Neural progenitor cell (in vitro differentiated cells): ENCODE measurements around the gene LDLRAD4. TPM values are rescaled to one million over a fixed set of nuclear protein-coding genes. Genes with fewer than 3 reads are reported as not detected.

ENCODE experiments used
- DNase-seq: peaks from one replicate; pipeline ENCODE4 v3.0.0-alpha.2; 2016; ENCODE audit warnings: low spot score
- H2AFZ ChIP-seq: fragments of 200-600 bp; sonication (generic); replicated peaks from 2 replicates; pipeline ENCODE4 v1.6.1; 2016; ENCODE audit warnings: antibody characterized with exemption
- H3F3A ChIP-seq: fragments of 200-600 bp; sonication (generic); 2 replicates; pipeline ENCODE4 v1.6.1; 2016; ENCODE audit warnings: antibody characterized with exemption, low read depth
- H3K27ac ChIP-seq: fragments of 200-600 bp; sonication (generic); 2 replicates; pipeline ENCODE4 v1.5.1; 2016; ENCODE audit warnings: mild to moderate bottlenecking
- H3K27me3 ChIP-seq: fragments of 200-600 bp; sonication (generic); 2 replicates; pipeline ENCODE4 v1.6.1; 2016; ENCODE audit warnings: mild to moderate bottlenecking, moderate library complexity
- H3K36me3 ChIP-seq: fragments of 200-600 bp; sonication (generic); 2 replicates; pipeline ENCODE4 v1.5.1; 2016
- H3K4me1 ChIP-seq: fragments of 200-600 bp; sonication (generic); 2 replicates; pipeline ENCODE4 v1.6.1; 2016; ENCODE audit warnings: mixed run types
- H3K4me2 ChIP-seq: fragments of 200-600 bp; sonication (generic); 2 replicates; pipeline ENCODE4 v1.6.1; 2016
- H3K4me3 ChIP-seq: fragments of 200-600 bp; sonication (generic); 2 replicates; pipeline ENCODE4 v1.5.1; 2016
- H3K79me2 ChIP-seq: fragments of 200-600 bp; sonication (generic); 2 replicates; pipeline ENCODE4 v1.6.1; 2016; ENCODE audit warnings: low read depth
- H3K9ac ChIP-seq: fragments of 200-600 bp; sonication (generic); 2 replicates; pipeline ENCODE4 v1.6.1; 2016
- H3K9me3 ChIP-seq: fragments of 200-600 bp; sonication (generic); 2 replicates; pipeline ENCODE4 v1.5.1; 2016; ENCODE audit warnings: low read depth
- H4K20me1 ChIP-seq: fragments of 200-600 bp; sonication (generic); 2 replicates; pipeline ENCODE4 v1.6.1; 2016; ENCODE audit warnings: low read depth
- H3K27ac Mint-ChIP-seq: 3 replicates; pipeline ENCODE4 v1.8.0; 2021; ENCODE audit warnings: mixed read lengths
- H3K27me3 Mint-ChIP-seq: 2 replicates; pipeline ENCODE4 v1.8.0; 2022; ENCODE audit warnings: low read depth, mild to moderate bottlenecking, inconsistent platforms, moderate library complexity, mixed read lengths; ENCODE audit not compliant: insufficient read depth
- H3K36me3 Mint-ChIP-seq: 3 replicates; pipeline ENCODE4 v1.8.0; 2021; ENCODE audit warnings: mixed read lengths
- H3K4me1 Mint-ChIP-seq: 3 replicates; pipeline ENCODE4 v1.8.0; 2021; ENCODE audit warnings: mixed read lengths
- H3K4me3 Mint-ChIP-seq: 3 replicates; pipeline ENCODE4 v1.8.0; 2021; ENCODE audit warnings: mild to moderate bottlenecking, moderate library complexity, mixed read lengths
- H3K9me3 Mint-ChIP-seq: 3 replicates; pipeline ENCODE4 v1.8.0; 2020; ENCODE audit warnings: mixed read lengths
- CTCF ChIP-seq: fragments of 200-600 bp; sonication (generic); IDR thresholded peaks from 2 replicates; pipeline ENCODE4 v1.5.1; 2017; ENCODE audit warnings: antibody characterized with exemption, mild to moderate bottlenecking
- EZH2 ChIP-seq: fragments of 200-600 bp; sonication (generic); IDR thresholded peaks from 2 replicates; pipeline ENCODE4 v1.6.1; 2017; ENCODE audit warnings: antibody characterized with exemption, mild to moderate bottlenecking, moderate library complexity
- EZH2phosphoT487 ChIP-seq: fragments of 200-600 bp; sonication (generic); IDR thresholded peaks from 2 replicates; pipeline ENCODE4 v1.6.1; 2017; ENCODE audit warnings: antibody characterized with exemption
- total RNA-seq: library from RNA; depleted of rRNA; stranded (reverse); fragments of >200 nt; gene quantifications from 2 replicates; pipeline ENCODE4 v1.2.3, GENCODE V29; 2015; ENCODE audit warnings: low replicate concordance

The LDLRAD4 gene
- total RNA-seq, 1 donor from 2014 or later, result 0.65 TPM

DNA sequence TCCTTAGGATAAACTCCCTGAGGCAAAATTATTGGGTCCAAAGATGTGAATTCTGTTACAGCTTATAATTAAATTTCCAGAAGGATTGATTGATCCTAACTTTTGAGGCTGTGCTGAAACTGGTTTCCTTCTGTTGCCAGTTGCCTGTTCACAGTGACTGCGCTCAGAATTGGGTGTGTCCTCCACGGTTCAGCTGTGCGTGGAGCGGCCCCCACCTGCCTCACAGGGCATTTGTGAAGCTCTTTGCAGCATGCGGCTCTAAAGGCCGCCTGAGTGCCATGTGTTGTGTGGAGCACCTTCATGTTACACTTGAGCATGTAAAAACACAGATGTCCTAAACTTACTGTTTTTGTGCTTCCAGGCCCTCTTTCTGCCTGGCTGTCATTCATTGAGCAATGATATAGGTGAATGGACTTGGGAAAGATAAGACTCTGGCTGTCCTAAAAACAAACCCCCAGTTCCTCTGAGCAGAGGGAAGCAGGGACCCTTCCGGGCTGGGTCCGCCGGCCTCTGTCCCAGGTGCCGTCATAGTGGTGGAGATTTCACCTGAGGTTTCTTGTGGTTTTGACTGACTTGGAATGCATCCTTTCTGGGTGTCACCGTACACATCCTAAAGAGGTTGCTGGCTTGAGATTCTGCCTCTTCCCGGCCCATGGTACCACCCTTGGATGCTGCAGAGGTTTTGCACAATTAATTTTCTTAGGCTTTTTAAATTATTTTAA lies 173.6 kb downstream of the LDLRAD4 start:
- Histone ChIP-seq H3K9ac (no peak overlapping the region), H3F3A (no peaks in the 10 kb centered on the region), H3K27ac (no peak overlapping the region), H3K9me3 (no peaks in the 10 kb centered on the region), H3K36me3 (no peaks in the 10 kb centered on the region), H3K4me2 (no peak overlapping the region), H4K20me1 (no peaks in the 10 kb centered on the region), H3K79me2 (no peaks in the 10 kb centered on the region), H3K27me3 (no peaks in the 10 kb centered on the region), H3K4me1 (no peaks in the 10 kb centered on the region), H2AFZ (no peak overlapping the region), H3K4me3 (no peak overlapping the region)
- Mint-ChIP-seq H3K4me1 (peaks cover 17% of the 10 kb centered on the region), H3K27me3 (peaks cover 2% of the 10 kb centered on the region), H3K9me3 (no peaks in the 10 kb centered on the region), H3K27ac (no peak overlapping the region), H3K36me3 (no peaks in the 10 kb centered on the region), H3K4me3 (no peak overlapping the region)
- no peak for DNase-seq
- TF ChIP-seq EZH2, result no peak
- TF ChIP-seq EZH2phosphoT487, result no peak
- no peak for TF ChIP-seq CTCF

DNA sequence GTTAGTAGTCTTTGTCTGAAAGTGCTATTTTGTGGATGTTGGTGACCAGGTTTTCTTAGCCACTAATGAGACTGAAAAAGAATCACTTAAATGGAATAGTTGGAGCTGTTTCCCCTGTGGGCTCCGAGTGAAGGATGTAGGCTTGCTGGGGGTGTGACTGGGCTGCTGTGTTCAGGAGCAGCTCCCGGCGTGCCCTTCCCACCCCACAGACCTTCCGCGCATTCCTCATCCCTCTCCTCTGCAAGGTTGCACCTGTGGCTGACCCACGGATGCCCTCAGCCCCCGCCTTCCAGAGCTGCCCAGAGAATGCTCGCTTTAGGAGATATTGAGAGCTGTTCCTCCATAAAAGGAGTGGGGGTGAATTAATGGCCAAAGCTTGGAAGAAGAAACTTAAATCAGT lies 174.3 kb downstream of the LDLRAD4 start:
- no peaks in the 10 kb centered on the region for H3K9me3 ChIP-seq
- Mint-ChIP-seq H3K9me3 (no peaks in the 10 kb centered on the region), H3K36me3 (no peaks in the 10 kb centered on the region), H3K27me3 (peaks cover 2% of the 10 kb centered on the region), H3K4me1 (peaks cover 16% of the 10 kb centered on the region), H3K4me3 (no peak overlapping the region), H3K27ac (no peak overlapping the region)
- no peaks in the 10 kb centered on the region for H3K4me1 ChIP-seq
- no peak overlapping the region for H3K4me2 ChIP-seq
- no peaks in the 10 kb centered on the region for H3K27me3 ChIP-seq
- H3K27ac ChIP-seq, result no peak overlapping the region
- TF ChIP-seq CTCF, result no peak
- H3K36me3 ChIP-seq, result no peaks in the 10 kb centered on the region
- no peaks in the 10 kb centered on the region for H3F3A ChIP-seq
- H4K20me1 ChIP-seq, result no peaks in the 10 kb centered on the region
- no peak overlapping the region for H2AFZ ChIP-seq
- H3K9ac ChIP-seq, result no peak overlapping the region
- no peak overlapping the region for H3K4me3 ChIP-seq
- no peaks in the 10 kb centered on the region for H3K79me2 ChIP-seq
- no peak for DNase-seq

DNA sequence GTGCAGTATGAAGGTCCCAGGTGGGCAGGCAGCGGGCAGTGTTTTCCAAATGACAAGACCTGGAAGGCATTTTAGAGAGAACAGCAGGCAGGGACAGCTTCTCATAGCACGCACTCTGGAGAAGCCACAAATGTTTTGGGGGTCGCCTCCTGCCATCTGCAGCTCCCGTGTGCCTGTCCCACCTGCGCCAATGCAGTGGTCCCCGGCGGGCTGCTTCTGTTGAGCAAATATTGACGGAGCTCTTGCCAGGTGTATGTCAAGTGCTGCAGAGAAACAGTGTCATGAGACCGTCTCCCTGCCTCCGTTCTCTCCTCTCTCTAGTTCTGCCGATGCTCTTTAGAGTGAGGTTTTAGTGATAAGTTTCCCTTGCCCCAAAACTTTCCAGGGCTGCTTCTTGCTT lies 174.8 kb downstream of the LDLRAD4 start:
- no peak overlapping the region for H3K4me2 ChIP-seq
- no peak overlapping the region for H3K27ac ChIP-seq
- Mint-ChIP-seq H3K36me3 (no peaks in the 10 kb centered on the region), H3K27me3 (peaks cover 2% of the 10 kb centered on the region), H3K9me3 (no peaks in the 10 kb centered on the region), H3K27ac (no peak overlapping the region), H3K4me3 (no peak overlapping the region), H3K4me1 (peaks cover 11% of the 10 kb centered on the region)
- no peaks in the 10 kb centered on the region for H3K27me3 ChIP-seq
- no peak overlapping the region for H3K4me3 ChIP-seq
- H3K4me1 ChIP-seq, result no peaks in the 10 kb centered on the region
- TF ChIP-seq EZH2 (no peak), CTCF (no peak), EZH2phosphoT487 (no peak)
- no peaks in the 10 kb centered on the region for H4K20me1 ChIP-seq
- H3K79me2 ChIP-seq, result no peaks in the 10 kb centered on the region
- DNase-seq, result no peak
- H3K9ac ChIP-seq, result no peak overlapping the region
- H2AFZ ChIP-seq, result no peak overlapping the region
- H3F3A ChIP-seq, result no peaks in the 10 kb centered on the region
- no peaks in the 10 kb centered on the region for H3K9me3 ChIP-seq
- no peaks in the 10 kb centered on the region for H3K36me3 ChIP-seq
